ENCODE measurements around the gene C2orf42.

The C2orf42 gene

GRCh38 chr2:70141902-70142589, 48.8 kb downstream of the C2orf42 start:
- TF ChIP-seq TAF1 (IDR thresholded peaks at IDR 0.05; ENCODE audit: low read depth): peak; percentile 7; the same call in 1 of the 2 replicates
- peak; percentile 78 for TF ChIP-seq USF1 (IDR thresholded peaks at IDR 0.05)
- no peak for TF ChIP-seq RAD21 (IDR thresholded peaks at IDR 0.05; ENCODE audit: low read depth)

- TF ChIP-seq TEAD4 (IDR thresholded peaks at IDR 0.05): peak; percentile 63
- no peak for TF ChIP-seq EGR1 (IDR thresholded peaks at IDR 0.05)
- TF ChIP-seq MAX (IDR thresholded peaks at IDR 0.05): peak; percentile 64
- TF ChIP-seq TCF12 (IDR thresholded peaks at IDR 0.05; ENCODE audit: low read depth): peak; percentile 87
- TF ChIP-seq NFIC (IDR thresholded peaks at IDR 0.05): peak; percentile 65
- TF ChIP-seq FOXM1 (IDR thresholded peaks at IDR 0.05; ENCODE audit: borderline replicate concordance, low read depth): 0 out of 2 replicates have a peak, but pooled peaks have one; percentile 45
- peak; percentile 64 for TF ChIP-seq USF1 (IDR thresholded peaks at IDR 0.05)
- TF ChIP-seq REST (IDR thresholded peaks at IDR 0.05; ENCODE audit: low read depth): no peak
- TF ChIP-seq YY1 (IDR thresholded peaks at IDR 0.05; ENCODE audit: low read depth): no peak
- TF ChIP-seq RAD21 (IDR thresholded peaks at IDR 0.05; ENCODE audit: low read depth): peak; percentile 55
- TF ChIP-seq TAF1 (IDR thresholded peaks at IDR 0.05; ENCODE audit: low read depth): no peak
- TF ChIP-seq CREB1 (IDR thresholded peaks at IDR 0.05; ENCODE audit: low read depth): peak; percentile 63; the same call in 1 of the 2 replicates
- TF ChIP-seq ZBTB7A (IDR thresholded peaks at IDR 0.05; ENCODE audit: low read depth): no peak
- peak; percentile 74; the same call in 1 of the 2 replicates for TF ChIP-seq CEBPB (IDR thresholded peaks at IDR 0.05)
- peak; percentile 68; the same call in 1 of the 2 replicates for TF ChIP-seq EP300 (IDR thresholded peaks at IDR 0.05; ENCODE audit: borderline replicate concordance)
Measured at GRCh38 chr2:70141212-70141901, 49.5 kb downstream of the C2orf42 start.

- TF ChIP-seq TCF12 (IDR thresholded peaks at IDR 0.05; ENCODE audit: low read depth) (no peak), EGR1 (IDR thresholded peaks at IDR 0.05) (no peak), ZBTB7A (IDR thresholded peaks at IDR 0.05; ENCODE audit: low read depth) (no peak), RAD21 (IDR thresholded peaks at IDR 0.05; ENCODE audit: low read depth) (no peak), CEBPB (IDR thresholded peaks at IDR 0.05) (no peak), YY1 (IDR thresholded peaks at IDR 0.05; ENCODE audit: low read depth) (no peak), NFIC (IDR thresholded peaks at IDR 0.05) (no peak), EP300 (IDR thresholded peaks at IDR 0.05; ENCODE audit: borderline replicate concordance) (no peak), FOXM1 (IDR thresholded peaks at IDR 0.05; ENCODE audit: borderline replicate concordance, low read depth) (no peak), TAF1 (IDR thresholded peaks at IDR 0.05; ENCODE audit: low read depth) (no peak)
Measured at GRCh38 chr2:70140791-70141211, 50.0 kb downstream of the C2orf42 start.

GRCh38 chr2:70133491-70134322, 57.1 kb downstream of the C2orf42 start:
- no peak for TF ChIP-seq YY1 (IDR thresholded peaks at IDR 0.05; ENCODE audit: low read depth)
- TF ChIP-seq TEAD4 (IDR thresholded peaks at IDR 0.05): no peak
- TF ChIP-seq EGR1 (IDR thresholded peaks at IDR 0.05): no peak
- no peak for TF ChIP-seq MAX (IDR thresholded peaks at IDR 0.05)
- TF ChIP-seq ZBTB7A (IDR thresholded peaks at IDR 0.05; ENCODE audit: low read depth): no peak
- no peak for TF ChIP-seq CREB1 (IDR thresholded peaks at IDR 0.05; ENCODE audit: low read depth)
- no peak for TF ChIP-seq REST (IDR thresholded peaks at IDR 0.05; ENCODE audit: low read depth)
- TF ChIP-seq TCF12 (IDR thresholded peaks at IDR 0.05; ENCODE audit: low read depth): no peak
- TF ChIP-seq RAD21 (IDR thresholded peaks at IDR 0.05; ENCODE audit: low read depth): no peak
- TF ChIP-seq CEBPB (IDR thresholded peaks at IDR 0.05): no peak
- no peak for TF ChIP-seq NFIC (IDR thresholded peaks at IDR 0.05)
- no peak for TF ChIP-seq FOXM1 (IDR thresholded peaks at IDR 0.05; ENCODE audit: borderline replicate concordance, low read depth)
- TF ChIP-seq EP300 (IDR thresholded peaks at IDR 0.05; ENCODE audit: borderline replicate concordance): no peak
- TF ChIP-seq USF1 (IDR thresholded peaks at IDR 0.05): no peak
